Breast epithelium (tissue), 4 donors: ENCODE results near the gene ZNF789. TPM values are rescaled to one million over a fixed set of nuclear protein-coding genes. Genes with fewer than 3 reads are reported as not detected.
"Not testable (repeated sequence)": the region's sequence is repeated elsewhere in the genome, so short reads cannot be mapped to it uniquely, and the experiment has no call there.

Experiments
- DNase-seq, 2 donors: peaks; one replicate each; pipeline ENCODE4 v3.0.0-alpha.2; 2019; ENCODE audit warnings: low spot score in 2 of 2
- H3K27ac ChIP-seq, 2 donors: fragments of 200-600 bp; sonication (generic) in 1 of 2; one replicate each; pipeline ENCODE4 v1.5.1; 2016 to 2019; ENCODE audit warnings: mild to moderate bottlenecking in 1 of 2
- H3K27me3 ChIP-seq, 2 donors: fragments of 200-600 bp; sonication (generic) in 1 of 2; one replicate each; pipeline versions ENCODE4 v1.5.1 to v1.6.0; 2017 to 2019; ENCODE audit warnings: control low read depth in 1 of 2, mild to moderate bottlenecking in 1 of 2
- H3K36me3 ChIP-seq: fragments of 200-600 bp; one replicate; pipeline ENCODE4 v1.5.1; 2019
- H3K4me1 ChIP-seq, 2 donors: fragments of 200-600 bp; sonication (generic); one replicate each; pipeline ENCODE4 v1.5.1; 2016 to 2019; ENCODE audit warnings: control low read depth in 1 of 2
- H3K4me3 ChIP-seq, 3 donors: fragments of 200-600 bp; sonication (generic); 1 replicate in 2 of 3; 2 replicates in 1 of 3; pipeline ENCODE4 v1.5.1; 2016 to 2019; ENCODE audit warnings: mild to moderate bottlenecking in 3 of 3, moderate library complexity in 2 of 3
- H3K9me3 ChIP-seq, 2 donors: fragments of 200-600 bp; sonication (generic) in 1 of 2; one replicate each; pipeline ENCODE4 v1.5.1; 2016 to 2019; ENCODE audit warnings: control low read depth in 1 of 2
- CTCF ChIP-seq, 3 donors: fragments of 450-650 bp; IDR thresholded peaks; one replicate each; pipeline ENCODE4 v1.5.1; 2016 to 2017; ENCODE audit warnings: antibody characterized with exemption in 3 of 3, mild to moderate bottlenecking in 3 of 3, moderate library complexity in 3 of 3
- POLR2A ChIP-seq: fragments of 450-650 bp; IDR thresholded peaks from one replicate; pipeline ENCODE4 v1.6.1; 2016; ENCODE audit warnings: antibody characterized with exemption, mild to moderate bottlenecking, moderate library complexity
- POLR2AphosphoS5 ChIP-seq, 3 donors: sonication (generic); formaldehyde crosslinking; IDR thresholded peaks; one replicate each; pipeline ENCODE4 v1.6.1; 2017; ENCODE audit warnings: antibody characterized with exemption in 3 of 3
- intact Hi-C: fragments of 100-400 bp; cut with DNase I; formaldehyde crosslinking; loops from one replicate; pipeline ENCODE4 v1.15.1; 2023; ENCODE audit warnings: low total_unique reads
- total RNA-seq, 3 donors: library from RNA; depleted of rRNA; stranded (reverse); fragments of >200 nt; gene quantifications; one replicate each; pipeline ENCODE4 v1.1.0, GENCODE V29; 2016

The ZNF789 gene
- total RNA-seq: 10 to 100 TPM in 1 of 3 donors, 1 to 10 TPM in 2; 4.6 to 12.3 (median 8.5) TPM

GRCh38 chr7:99472561-99473314 is at the start of gene ZNF789:
Gene ZNF789 (plus strand): TSS chr7:99472890. CDS start chr7:99476457, 3,567 bp downstream.
- Histone ChIP-seq H3K27ac (peak within 1 kb of the TSS; percentile 86 to 92), H3K36me3 (no peaks in the 10 kb centered on the region), H3K27me3 (no peaks in the 10 kb centered on the region), H3K4me1 (peaks cover 0 to 8% of the 10 kb centered on the region in 2 donors), H3K4me3 (peak within 1 kb of the TSS; percentile 64 to 86 (median 78)), H3K9me3 (no peaks in the 10 kb centered on the region)
- DNase-seq: peak; percentile 99
- peak in 1 of 3 donors; percentile 13 for TF ChIP-seq CTCF (IDR thresholded peaks at IDR 0.05)
- TF ChIP-seq POLR2A: no peak
- peak; percentile 34 to 58 (median 38) for TF ChIP-seq POLR2AphosphoS5 (IDR thresholded peaks at IDR 0.05)
- intact Hi-C loops: no loop called here

GRCh38 chr7:99424932-99425730 is 47.6 kb upstream of the ZNF789 start:
- Histone ChIP-seq H3K9me3 (no peaks in the 10 kb centered on the region), H3K36me3 (peaks cover 9% of the 10 kb centered on the region), H3K4me3 (no peak overlapping the region), H3K27ac (no peak overlapping the region), H3K4me1 (no peaks in the 10 kb centered on the region), H3K27me3 (no peaks in the 10 kb centered on the region)
- DNase-seq: no peak
- TF ChIP-seq POLR2AphosphoS5 (IDR thresholded peaks at IDR 0.05): no peak
- no peak for TF ChIP-seq POLR2A
- TF ChIP-seq CTCF (IDR thresholded peaks at IDR 0.05): no peak
- intact Hi-C loops: no loop called here

GRCh38 chr7:99428972-99429566 is 43.6 kb upstream of the ZNF789 start:
- TF ChIP-seq CTCF (IDR thresholded peaks at IDR 0.05) (no peak), POLR2AphosphoS5 (IDR thresholded peaks at IDR 0.05) (no peak), POLR2A (no peak)
- H3K4me1 ChIP-seq: no peaks in the 10 kb centered on the region
- intact Hi-C loops: no loop called here

GRCh38 chr7:99429756-99430155 is 42.9 kb upstream of the ZNF789 start:
- Histone ChIP-seq H3K4me3 (no peak overlapping the region), H3K27me3 (no peaks in the 10 kb centered on the region), H3K27ac (no peak overlapping the region), H3K9me3 (no peaks in the 10 kb centered on the region), H3K4me1 (no peaks in the 10 kb centered on the region), H3K36me3 (peaks cover 9% of the 10 kb centered on the region)
- no peak for DNase-seq
- intact Hi-C loops: no loop called here
- TF ChIP-seq POLR2AphosphoS5 (IDR thresholded peaks at IDR 0.05) (no peak), CTCF (IDR thresholded peaks at IDR 0.05) (no peak), POLR2A (no peak)

More at GRCh38 chr7:99428972-99429566, 43.6 kb upstream of the ZNF789 start:
- Histone ChIP-seq H3K27me3 (no peaks in the 10 kb centered on the region), H3K27ac (no peak overlapping the region), H3K4me3 (no peak overlapping the region), H3K36me3 (peaks cover 9% of the 10 kb centered on the region), H3K9me3 (no peaks in the 10 kb centered on the region)
- DNase-seq: no peak

GRCh38 chr7:99431756-99432540 is 40.7 kb upstream of the ZNF789 start:
- H3K27ac ChIP-seq, H3K4me1 ChIP-seq, H3K27me3 ChIP-seq, H3K36me3 ChIP-seq, intact Hi-C loops, DNase-seq, H3K4me3 ChIP-seq, H3K9me3 ChIP-seq: not testable (repeated sequence)
